DOHH2 (cell line): ENCODE data around the gene SLC29A4.
"Not testable (repeated sequence)": the region's sequence is repeated elsewhere in the genome, so short reads cannot be mapped to it uniquely, and the experiment has no call there.

ENCODE experiments used
- H3F3A ChIP-seq: fragments of 200-600 bp; sonication (generic), shearing (Covaris generic); 2 replicates; pipeline ENCODE4 v1.6.0; 2016; ENCODE audit warnings: antibody characterized with exemption, mild to moderate bottlenecking; ENCODE audit not compliant: control insufficient read depth, insufficient read depth
- H3K27ac ChIP-seq: fragments of 200-600 bp; sonication (generic); 2 replicates; pipeline ENCODE4 v1.5.1; 2014; ENCODE audit warnings: low read depth, mild to moderate bottlenecking, low read length, moderate library complexity
- H3K27me3 ChIP-seq: fragments of 200-600 bp; sonication (generic); 2 replicates; pipeline ENCODE4 v1.6.1; 2014; ENCODE audit warnings: mild to moderate bottlenecking, low read length, mixed read lengths; ENCODE audit not compliant: control insufficient read depth
- H3K36me3 ChIP-seq: fragments of 200-600 bp; sonication (generic); 2 replicates; pipeline ENCODE4 v1.6.1; 2014; ENCODE audit warnings: mild to moderate bottlenecking, low read length, moderate library complexity, mixed read lengths; ENCODE audit not compliant: control insufficient read depth
- H3K4me1 ChIP-seq: fragments of 200-600 bp; sonication (generic); 2 replicates; pipeline ENCODE4 v1.6.1; 2014; ENCODE audit warnings: mild to moderate bottlenecking, low read length, mixed read lengths; ENCODE audit not compliant: control insufficient read depth
- H3K4me2 ChIP-seq: fragments of 200-600 bp; sonication (generic); 2 replicates; pipeline ENCODE4 v1.6.0; 2014; ENCODE audit warnings: mild to moderate bottlenecking, low read length, moderate library complexity
- H3K4me3 ChIP-seq: fragments of 200-600 bp; sonication (generic); 2 replicates; pipeline ENCODE4 v1.5.1; 2014; ENCODE audit warnings: mild to moderate bottlenecking, low read length, mixed read lengths
- H3K79me2 ChIP-seq: fragments of 200-600 bp; sonication (generic); 2 replicates; pipeline ENCODE4 v1.6.1; 2014; ENCODE audit warnings: mild to moderate bottlenecking, low read length, mixed read lengths; ENCODE audit not compliant: control insufficient read depth
- H3K9me2 ChIP-seq: fragments of 200-600 bp; sonication (generic); replicated peaks from 2 replicates; pipeline ENCODE4 v1.6.1; 2014; ENCODE audit warnings: mild to moderate bottlenecking, low read length, mixed read lengths; ENCODE audit not compliant: control insufficient read depth
- H3K9me3 ChIP-seq: fragments of 200-600 bp; sonication (generic); 2 replicates; pipeline ENCODE4 v1.6.1; 2014; ENCODE audit warnings: antibody characterized with exemption, low read length, mixed read lengths; ENCODE audit not compliant: control insufficient read depth, insufficient read depth
- H4K20me1 ChIP-seq: fragments of 200-600 bp; sonication (generic); 2 replicates; pipeline ENCODE4 v1.6.0; 2014; ENCODE audit warnings: low read depth, mild to moderate bottlenecking, antibody characterized with exemption, low read length, moderate library complexity; ENCODE audit not compliant: control insufficient read depth, insufficient read depth
- CTCF ChIP-seq: fragments of 200-600 bp; sonication (generic); IDR thresholded peaks from one replicate; pipeline ENCODE4 v1.5.1; 2014; ENCODE audit warnings: antibody characterized with exemption, mild to moderate bottlenecking, low read depth, low read length; ENCODE audit not compliant: poor library complexity, severe bottlenecking
- EZH2phosphoT487 ChIP-seq: fragments of 200-600 bp; sonication (generic); IDR thresholded peaks from 2 replicates; pipeline ENCODE4 v1.6.1; 2017; ENCODE audit warnings: borderline replicate concordance, mild to moderate bottlenecking, antibody characterized with exemption, low read length, moderate library complexity, mixed read lengths

Gene SLC29A4

DNA sequence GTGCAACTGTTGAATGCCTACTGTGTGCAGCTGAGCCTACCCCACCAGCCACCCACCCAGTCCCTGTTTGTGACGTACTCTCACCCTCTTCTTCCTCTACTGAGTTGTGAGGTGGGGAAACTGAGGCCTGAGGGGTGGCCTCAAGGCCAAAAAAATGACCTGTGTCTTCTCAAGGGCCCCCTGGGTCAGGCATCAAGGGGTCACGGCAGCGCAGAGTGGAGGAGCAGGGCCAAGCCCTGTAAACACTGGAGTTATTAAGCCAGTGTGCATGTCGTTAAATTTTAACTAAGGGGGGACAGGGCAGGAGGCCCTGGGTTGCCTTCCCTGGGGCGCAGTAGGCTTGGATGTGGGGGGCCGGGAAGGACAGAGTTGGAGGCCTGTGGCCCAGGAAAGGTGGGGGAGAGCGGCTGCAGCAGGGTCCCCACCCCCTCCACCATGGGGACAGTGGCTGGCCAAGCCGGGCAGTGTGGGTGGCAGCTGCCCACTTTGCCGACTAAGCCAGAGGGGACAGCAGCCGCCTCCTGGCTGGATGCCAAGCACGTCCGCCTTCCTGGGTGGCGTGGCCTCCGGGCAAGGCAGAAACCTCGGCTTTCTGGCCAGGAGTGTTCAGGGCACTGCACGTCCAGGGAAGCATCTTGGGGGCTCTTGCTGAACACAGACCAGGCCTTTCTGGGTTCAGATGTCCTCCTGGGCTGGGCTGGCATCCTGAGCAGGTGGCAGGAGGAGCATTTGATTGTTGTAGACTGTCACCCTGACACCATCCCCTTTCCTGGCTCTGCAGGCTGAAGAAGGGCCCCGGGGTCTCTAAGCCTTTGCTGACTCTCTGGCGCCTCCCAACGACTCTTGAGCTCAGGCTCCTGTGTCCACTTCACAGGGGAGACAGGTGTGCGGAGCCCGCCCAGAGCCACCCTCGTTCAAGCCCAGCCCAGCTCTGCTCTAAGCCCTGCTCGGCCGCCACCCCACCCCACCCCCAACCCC is 1.9 kb downstream of the SLC29A4 start:
- Histone ChIP-seq H3K27ac (no peak overlapping the region), H4K20me1 (no peaks in the 10 kb centered on the region), H3K4me1 (no peaks in the 10 kb centered on the region), H3K9me3 (no peaks in the 10 kb centered on the region), H3F3A (no peaks in the 10 kb centered on the region), H3K4me3 (no peak overlapping the region), H3K4me2 (no peak overlapping the region), H3K36me3 (no peaks in the 10 kb centered on the region), H3K79me2 (no peaks in the 10 kb centered on the region), H3K9me2 (no peaks in the 10 kb centered on the region), H3K27me3 (peaks cover 6% of the 10 kb centered on the region)
- TF ChIP-seq CTCF = peak; percentile 65
- TF ChIP-seq EZH2phosphoT487 = no peak

DNA sequence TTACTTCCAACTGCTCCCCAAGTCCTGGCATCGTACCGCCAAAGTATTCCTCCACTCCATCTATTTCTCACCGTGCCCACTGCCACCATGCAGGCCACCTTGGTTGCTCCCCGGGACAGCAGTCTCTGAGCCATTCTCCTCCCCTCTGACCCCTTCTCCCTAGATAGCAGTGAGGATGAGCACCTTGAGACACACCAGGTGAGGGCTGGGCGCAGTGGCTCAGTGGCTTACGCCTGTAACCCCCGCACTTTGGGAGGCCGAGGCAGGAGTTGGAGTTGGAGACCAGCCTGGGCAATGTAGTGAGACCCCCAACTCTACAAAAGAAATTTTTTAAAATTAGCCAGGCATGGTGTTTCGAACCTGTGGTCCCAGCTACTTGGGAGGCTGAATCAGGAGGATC is 4.2 kb downstream of the SLC29A4 start:
- Histone ChIP-seq H4K20me1 (no peaks in the 10 kb centered on the region), H3F3A (no peaks in the 10 kb centered on the region), H3K27ac (no peak overlapping the region), H3K4me3 (no peak overlapping the region), H3K36me3 (no peaks in the 10 kb centered on the region), H3K27me3 (peaks cover 6% of the 10 kb centered on the region), H3K4me2 (no peak overlapping the region), H3K9me3 (no peaks in the 10 kb centered on the region), H3K9me2 (no peaks in the 10 kb centered on the region), H3K4me1 (no peaks in the 10 kb centered on the region), H3K79me2 (no peaks in the 10 kb centered on the region)
- TF ChIP-seq EZH2phosphoT487 (no peak), CTCF (no peak)

GRCh38 chr7:5287373-5287772 is 4.6 kb downstream of the SLC29A4 start:
- H3K4me3 ChIP-seq, H3K79me2 ChIP-seq, H3K4me1 ChIP-seq, H3F3A ChIP-seq, H3K36me3 ChIP-seq, H4K20me1 ChIP-seq, H3K4me2 ChIP-seq, H3K9me2 ChIP-seq, H3K9me3 ChIP-seq, H3K27ac ChIP-seq, H3K27me3 ChIP-seq: not testable (repeated sequence)

DNA sequence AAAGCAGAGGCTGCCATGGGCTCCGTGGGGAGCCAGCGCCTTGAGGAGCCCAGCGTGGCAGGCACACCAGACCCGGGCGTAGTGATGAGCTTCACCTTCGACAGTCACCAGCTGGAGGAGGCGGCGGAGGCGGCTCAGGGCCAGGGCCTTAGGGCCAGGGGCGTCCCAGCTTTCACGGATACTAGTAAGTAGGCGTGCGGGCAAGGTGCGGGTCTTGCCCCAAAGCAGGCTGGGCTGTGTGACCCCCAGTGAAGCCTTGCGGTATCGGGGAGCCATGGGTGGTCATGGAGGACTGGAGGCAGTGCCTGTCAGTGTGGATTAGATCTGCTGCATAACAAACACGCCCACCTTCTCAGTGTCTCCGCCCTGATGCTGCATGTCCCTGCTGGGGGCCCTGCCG is 5.1 kb downstream of the SLC29A4 start:
- Histone ChIP-seq H3K4me3 (no peak overlapping the region), H3K4me2 (no peak overlapping the region), H3K27ac (no peak overlapping the region), H3K79me2 (no peaks in the 10 kb centered on the region), H3K9me3 (no peaks in the 10 kb centered on the region), H3K27me3 (peaks cover 6% of the 10 kb centered on the region), H3K9me2 (no peaks in the 10 kb centered on the region), H3F3A (no peaks in the 10 kb centered on the region), H4K20me1 (no peaks in the 10 kb centered on the region), H3K4me1 (no peaks in the 10 kb centered on the region), H3K36me3 (no peaks in the 10 kb centered on the region)
- TF ChIP-seq EZH2phosphoT487 = no peak
- no peak for TF ChIP-seq CTCF

GRCh38 chr7:5288560-5288959 is 5.8 kb downstream of the SLC29A4 start:
- H3K4me1 ChIP-seq, H3F3A ChIP-seq, H3K36me3 ChIP-seq, H3K4me3 ChIP-seq, H3K4me2 ChIP-seq, H3K79me2 ChIP-seq, H3K9me2 ChIP-seq, H3K9me3 ChIP-seq, H3K27ac ChIP-seq, H4K20me1 ChIP-seq, H3K27me3 ChIP-seq: not testable (repeated sequence)
